GM19099 (cell line): ENCODE results near the gene SGTB.

ENCODE experiments used
- POLR2A ChIP-seq: IDR thresholded peaks from 3 replicates; pipeline ENCODE4 v1.6.1; 2011; ENCODE audit warnings: low read depth; ENCODE audit not compliant: insufficient read length; ENCODE audit errors: extremely low read depth

The SGTB gene

DNA sequence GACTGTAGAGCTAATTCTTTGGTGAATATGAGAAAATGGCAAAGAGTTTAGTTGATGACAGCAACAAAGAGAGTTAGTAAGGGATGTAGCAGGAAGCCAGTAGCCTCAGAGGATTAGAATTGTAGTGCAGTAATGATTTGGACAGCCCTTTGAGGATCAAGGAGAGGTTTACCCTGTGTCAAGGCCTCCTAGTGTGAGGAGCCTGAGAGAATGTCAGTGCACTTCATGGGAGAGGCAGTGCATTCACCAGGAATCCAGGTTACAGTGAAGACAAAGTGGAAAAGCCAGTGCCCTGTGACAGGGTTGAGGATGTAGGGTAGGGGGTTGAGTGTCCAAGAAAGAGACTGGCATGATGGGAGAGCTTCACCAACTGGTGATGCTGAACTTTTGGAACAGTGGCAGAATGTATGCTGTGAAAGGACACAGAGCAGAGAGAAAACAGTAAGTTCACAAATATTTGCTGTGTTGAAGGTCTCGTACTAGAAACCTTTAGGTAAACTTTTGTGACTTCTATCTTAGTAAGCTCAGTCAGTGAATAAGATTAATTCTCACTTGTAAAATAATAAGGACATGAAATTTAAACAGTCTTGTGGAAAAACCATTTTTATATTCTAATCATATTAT, 27.4 kb upstream of the SGTB start:
- no peak for TF ChIP-seq POLR2A

DNA sequence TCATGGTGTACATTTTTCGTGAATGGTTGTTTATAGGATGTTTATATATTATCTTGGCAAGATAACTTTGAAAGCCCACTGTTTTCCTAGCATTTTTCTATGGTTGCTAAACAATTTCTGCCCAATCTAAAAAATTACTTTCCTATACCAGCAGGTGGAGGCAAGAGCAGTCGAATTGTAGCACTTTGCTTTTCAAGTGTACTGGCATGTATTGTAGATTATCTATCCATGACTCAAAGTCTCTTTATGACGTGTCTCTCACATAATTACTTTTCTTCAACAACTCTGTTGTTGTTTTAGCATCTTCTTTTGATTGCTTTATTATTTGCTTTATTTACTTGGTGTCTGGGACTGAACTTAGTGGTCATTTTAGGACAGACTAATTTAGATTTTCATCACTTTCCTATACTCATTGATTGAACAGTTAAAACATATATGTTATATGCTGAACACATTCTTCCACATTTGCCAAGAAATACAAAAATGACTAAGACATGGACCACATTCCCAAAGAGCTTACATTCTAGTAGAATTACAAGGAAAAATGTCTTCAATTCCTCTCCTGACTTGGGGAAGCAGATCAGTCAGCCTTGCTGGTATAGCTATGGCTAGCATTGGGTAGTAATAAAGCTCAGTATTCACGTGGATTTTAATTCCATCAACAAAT, 20.8 kb upstream of the SGTB start:
- no peak for TF ChIP-seq POLR2A

DNA sequence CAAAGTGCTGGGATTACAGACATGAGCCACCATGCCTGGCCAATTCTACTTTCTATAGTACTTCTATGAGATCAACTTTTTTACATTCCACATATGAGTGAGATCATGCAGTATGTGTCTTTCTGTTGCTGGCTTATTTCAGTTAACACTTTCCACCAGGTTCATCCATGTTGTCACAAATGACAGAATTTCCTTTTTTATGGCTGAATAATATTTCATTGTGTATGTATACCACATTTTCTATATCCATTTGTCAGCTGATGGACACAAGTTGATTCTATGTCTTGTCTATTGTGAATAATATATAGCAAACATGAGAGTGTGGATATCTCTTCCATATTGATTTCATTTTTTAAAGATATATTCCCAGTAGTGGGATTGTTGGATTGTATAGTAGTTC, 17.3 kb upstream of the SGTB start:
- TF ChIP-seq POLR2A: no peak

DNA sequence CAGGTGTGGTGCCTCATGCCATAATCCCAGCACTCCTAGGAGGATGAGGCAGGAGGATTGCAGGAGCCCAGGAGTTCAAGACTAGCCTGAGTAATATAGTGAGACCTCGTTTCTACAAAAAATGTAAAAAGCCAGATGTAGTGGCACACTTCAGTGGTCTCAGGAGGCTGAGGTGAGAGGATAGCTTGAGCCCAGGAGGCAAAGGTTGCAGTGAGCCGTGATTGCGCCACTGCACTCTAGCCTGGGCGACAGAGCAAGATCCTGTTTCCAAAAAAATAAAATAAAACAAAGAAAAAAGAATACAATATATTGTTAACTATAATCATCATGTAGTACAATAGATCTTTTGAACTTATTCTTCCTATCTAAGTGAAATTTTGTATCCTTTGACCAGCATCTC, 16.4 kb upstream of the SGTB start:
- TF ChIP-seq POLR2A: no peak

DNA sequence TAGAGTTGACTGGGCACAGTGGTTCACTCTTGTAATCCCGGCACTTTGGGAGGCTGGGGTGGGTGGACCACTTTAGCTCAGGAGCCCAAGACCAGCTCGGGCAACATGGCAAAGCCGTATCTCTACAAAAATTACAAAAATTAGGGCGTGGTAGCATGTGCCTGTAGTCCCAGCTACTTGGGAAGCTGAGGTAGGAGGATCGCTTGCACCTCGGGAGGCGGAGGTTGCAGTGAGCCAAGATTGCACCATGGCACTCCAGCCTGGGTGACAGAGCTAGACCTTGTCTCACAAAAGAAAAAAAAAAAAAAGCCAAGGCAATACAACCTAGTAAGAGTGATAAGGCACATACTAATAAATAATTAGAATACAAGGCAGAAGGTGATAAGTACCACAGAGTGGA, 15.9 kb upstream of the SGTB start:
- no peak for TF ChIP-seq POLR2A

DNA sequence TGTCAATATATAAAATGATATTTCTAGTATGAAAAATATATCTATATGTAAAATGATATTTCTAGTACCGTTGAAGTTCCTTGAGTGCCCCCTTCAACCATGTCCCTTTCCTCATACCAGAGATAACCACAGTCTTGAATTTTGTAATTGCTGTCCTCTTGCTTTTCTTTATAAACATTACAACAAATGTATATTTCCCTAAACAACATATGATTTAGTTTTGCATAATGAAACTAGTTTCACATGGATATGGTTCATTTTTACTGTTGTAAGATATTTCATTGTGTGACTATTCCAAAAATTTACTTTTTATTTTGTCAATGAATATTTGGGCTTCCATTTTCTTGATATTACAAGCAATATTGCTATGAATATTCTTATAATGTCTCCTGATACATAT, 14.1 kb upstream of the SGTB start:
- TF ChIP-seq POLR2A: no peak

DNA sequence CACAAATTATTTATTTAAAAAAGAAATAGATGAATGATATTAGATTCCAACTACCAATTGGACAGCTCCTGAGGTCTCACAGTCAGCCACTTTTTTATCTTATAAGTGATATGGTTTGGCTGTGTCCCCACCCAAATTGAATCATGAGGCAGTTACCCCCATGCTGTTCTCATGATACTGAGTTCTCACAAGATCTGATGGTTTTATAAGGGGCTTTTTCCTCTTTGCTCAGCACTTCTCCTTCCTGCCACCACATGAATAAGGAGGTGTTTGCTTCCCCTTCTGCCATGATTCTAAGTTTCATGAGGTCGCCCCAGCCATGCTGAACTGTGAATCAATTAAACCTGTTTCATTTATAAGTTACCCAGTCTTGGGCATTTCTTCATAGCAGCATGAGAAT, 13.0 kb upstream of the SGTB start:
- no peak for TF ChIP-seq POLR2A

DNA sequence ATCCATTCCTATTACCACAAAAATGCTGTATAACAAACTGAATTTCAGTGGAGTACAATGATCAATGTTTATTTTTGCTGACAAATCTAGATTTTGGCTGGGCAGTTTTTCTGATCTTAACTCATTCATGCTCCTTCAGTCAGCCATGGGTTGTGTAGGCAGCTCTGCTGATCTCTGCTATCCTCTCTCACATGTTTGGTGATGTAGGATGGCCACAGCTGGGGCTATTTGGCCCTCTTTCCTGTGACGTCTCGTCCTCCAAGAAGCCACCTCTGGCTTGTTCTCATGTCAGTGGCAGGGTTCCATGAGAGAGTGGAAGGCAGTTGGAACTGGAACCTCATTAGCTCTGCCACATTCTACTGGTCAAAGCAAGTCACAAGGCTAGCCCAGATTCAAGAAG, 9.0 kb upstream of the SGTB start:
- TF ChIP-seq POLR2A: no peak

DNA sequence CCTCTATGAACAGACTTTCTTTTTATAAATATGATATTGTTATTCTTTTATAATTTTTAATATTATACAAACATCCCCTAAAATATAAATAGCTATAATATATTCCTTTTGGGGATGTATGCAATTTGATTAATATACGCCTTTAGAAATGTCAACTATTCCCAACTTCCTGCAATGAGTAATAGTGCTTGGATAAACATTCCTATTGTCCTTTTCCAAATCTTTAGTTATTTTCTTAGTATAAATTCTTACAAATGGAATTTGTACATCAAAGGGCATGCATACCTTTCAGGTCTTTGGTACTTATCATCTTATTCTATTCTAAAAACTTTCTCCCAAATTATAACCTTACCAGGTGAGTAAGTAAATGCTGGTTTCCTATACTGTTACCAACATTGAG, 6.3 kb upstream of the SGTB start:
- no peak for TF ChIP-seq POLR2A

DNA sequence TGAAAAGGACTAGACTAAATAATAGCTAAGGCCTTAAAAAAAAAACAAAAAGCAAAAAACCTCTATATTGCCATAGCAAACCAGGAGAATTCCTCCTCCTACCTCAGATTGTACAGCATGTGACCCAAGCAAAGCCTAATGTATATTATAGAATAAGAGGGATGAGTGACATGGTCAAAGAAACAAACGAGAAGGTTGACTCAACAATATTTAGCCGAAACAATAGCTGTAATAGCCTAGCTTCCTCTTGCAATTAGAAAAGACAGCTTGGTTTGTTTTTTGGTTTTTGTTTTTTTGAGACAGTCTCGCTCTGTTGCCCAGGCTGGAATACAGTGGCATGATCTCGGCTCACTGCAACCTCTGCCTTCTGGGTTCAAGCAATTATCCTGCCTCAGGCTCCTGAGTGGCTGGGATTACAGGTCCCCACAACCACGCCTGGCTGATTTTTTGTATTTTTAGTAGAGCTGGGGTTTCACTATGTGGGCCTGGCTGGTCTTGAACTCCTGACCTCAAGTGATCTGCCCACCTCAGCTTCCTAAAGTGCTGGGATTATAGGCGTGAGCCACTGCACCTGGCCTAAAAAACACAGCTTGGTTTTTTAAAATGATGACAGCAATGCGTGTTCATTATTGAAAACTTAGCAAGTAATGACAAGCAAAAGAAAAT, 5.7 kb upstream of the SGTB start:
- TF ChIP-seq POLR2A: no peak

DNA sequence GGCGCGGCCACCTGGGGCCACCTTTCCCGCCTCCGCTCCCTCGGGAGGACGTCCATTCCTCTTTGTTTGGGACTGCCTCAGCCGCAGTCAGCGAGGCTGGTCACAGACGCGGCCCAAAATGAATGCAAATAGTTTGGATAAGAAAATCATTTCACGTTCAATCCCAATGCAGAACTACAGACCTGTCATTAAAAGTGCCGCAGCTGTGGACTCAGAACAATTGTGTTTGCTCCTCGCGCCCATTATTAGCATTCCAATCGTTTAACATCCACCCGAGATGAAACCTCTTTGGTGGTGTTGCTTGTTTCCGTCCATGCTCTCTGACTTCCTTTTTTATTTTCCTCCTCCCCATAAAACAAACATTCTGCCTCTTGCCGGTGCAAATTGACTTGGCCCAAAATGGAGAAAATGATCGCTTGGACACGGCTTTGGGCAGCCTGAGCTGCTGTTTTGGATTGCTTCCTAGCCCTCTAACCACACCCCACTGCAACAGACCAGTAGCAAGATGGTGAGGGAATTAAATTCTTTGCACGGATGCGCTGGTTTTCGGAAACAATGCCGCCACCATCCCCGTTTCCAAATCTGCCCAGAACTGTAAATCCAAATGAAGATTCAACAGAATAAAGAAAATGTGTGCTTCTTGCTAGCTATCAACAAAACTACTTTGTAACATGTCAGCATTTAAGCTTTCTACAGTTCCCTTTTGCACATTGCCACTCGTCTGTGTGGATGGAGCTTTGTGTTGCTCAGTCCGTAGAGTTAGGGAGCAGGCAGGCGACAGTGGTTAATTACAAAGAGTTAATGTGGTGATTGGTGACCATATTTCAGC, 880 bp upstream of the SGTB start:
- TF ChIP-seq POLR2A: no peak

DNA sequence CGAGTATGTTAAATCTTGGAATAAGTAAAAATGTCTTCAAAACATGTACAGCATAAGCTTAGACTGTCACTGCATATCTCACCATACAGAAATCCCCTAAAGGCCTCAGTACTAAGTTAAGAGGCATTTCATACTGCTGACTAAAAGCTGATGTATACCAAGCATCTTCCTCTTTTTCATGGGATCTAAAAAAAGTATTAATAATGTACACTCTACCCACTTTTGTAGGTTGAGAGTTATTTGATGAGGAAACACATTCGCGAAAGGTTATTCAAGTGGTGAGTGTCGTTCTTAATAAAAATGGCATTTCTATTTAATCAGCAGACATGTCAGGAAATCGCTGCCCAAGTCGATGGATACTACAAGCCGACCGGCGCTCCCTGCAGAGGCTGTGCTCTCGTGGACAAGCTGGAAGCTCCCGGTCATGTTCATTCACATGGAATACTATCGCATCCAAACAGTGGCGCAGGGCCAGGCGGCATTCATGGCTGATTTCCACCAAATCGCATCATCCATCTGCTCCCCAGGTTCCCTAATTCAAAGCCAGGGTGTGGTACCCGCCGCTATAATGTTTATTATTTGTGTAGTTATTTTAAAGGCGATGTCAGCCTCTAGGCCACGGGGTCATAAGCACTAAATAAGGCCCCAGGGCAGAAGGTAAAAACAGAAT, 724 bp downstream of the SGTB start:
- TF ChIP-seq POLR2A: no peak

DNA sequence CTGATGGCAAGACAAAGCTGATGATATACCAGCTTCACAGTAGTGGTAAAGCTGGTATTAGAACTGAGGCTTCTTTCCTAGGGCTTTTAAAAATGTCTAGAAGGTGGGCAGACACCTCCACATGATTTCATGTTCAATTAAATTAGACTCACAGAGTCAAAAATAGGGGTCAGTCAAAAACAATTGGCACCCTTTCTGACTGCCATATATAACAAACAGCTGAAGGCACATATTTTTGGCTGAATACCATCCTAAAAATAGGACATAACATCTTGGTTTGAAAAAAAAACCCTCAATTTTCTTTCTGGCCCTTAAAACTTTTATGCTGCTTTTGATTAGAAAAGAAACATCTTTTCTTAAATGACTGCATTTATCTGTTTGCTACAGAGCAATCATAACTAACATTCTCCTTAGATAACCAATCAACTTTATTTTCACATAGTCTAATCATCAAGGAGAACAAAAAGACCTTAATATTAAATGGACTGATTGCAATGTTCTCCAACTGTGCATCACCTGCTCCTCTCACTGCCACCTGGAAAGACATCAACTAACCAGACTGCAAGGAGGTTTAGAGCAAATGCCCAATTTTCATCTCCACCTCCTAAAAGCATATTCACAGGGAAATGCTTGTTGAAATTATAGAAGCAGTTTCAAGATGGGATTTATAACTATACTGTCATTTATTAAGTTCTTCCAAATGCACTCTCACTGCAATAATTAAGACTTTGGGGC, 3.2 kb downstream of the SGTB start:
- TF ChIP-seq POLR2A: no peak

DNA sequence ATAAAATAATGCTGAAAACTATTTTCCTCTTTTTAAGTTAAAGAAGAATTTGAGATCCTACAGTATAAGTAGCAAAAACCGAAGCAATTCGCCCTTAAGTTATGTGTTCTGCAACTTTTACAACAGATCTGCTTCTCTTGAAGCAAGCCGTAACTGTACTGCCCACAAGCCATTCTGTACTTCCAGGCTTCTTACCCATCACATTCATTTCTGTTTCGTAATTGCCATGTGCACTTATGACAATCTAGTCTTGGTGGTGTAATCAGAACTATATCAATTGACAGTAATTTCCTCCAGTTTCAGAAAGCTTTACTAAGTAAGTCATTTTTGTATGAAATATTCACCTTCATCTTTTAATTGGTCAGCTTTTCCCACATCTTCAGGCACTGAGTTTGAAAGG, 13.8 kb downstream of the SGTB start:
- TF ChIP-seq POLR2A: no peak
